Measurements from ENCODE around the gene ATP5F1D. TPM values are rescaled to one million over a fixed set of nuclear protein-coding genes. Genes with fewer than 3 reads are reported as not detected.

ATP5F1D gene
- total and polyA plus RNA-seq, 2 of the 13 experiments (the other 11 are each of a cell fraction or from before 2014, with no cell fraction given): 39.4 to 78.7 TPM

- TF ChIP-seq ZNF362 (CRISPR knock-in tag; IDR thresholded peaks at IDR 0.05; ENCODE audit: borderline replicate concordance): no peak
- TF ChIP-seq MED13 (CRISPR knock-in tag; IDR thresholded peaks at IDR 0.05): no peak
- TF ChIP-seq ZFP41 (CRISPR knock-in tag; IDR thresholded peaks at IDR 0.05; ENCODE audit: borderline replicate concordance): no peak
- TF ChIP-seq ATAD3A (CRISPR knock-in tag; IDR thresholded peaks at IDR 0.05): no peak
- TF ChIP-seq MEF2D (CRISPR knock-in tag; IDR thresholded peaks at IDR 0.05): peak; percentile 1; the same call in 1 of the 2 replicates
- TF ChIP-seq ZNF777 (CRISPR knock-in tag; IDR thresholded peaks at IDR 0.05): no peak
- no peak for TF ChIP-seq NAIF1 (CRISPR knock-in tag; IDR thresholded peaks at IDR 0.05; ENCODE audit: borderline replicate concordance)
- TF ChIP-seq ZNF619 (CRISPR knock-in tag; IDR thresholded peaks at IDR 0.05): no peak
- TF ChIP-seq ZNF724P (CRISPR knock-in tag; IDR thresholded peaks at IDR 0.05; ENCODE audit: borderline replicate concordance): no peak
- no peak for TF ChIP-seq HNF1A (IDR thresholded peaks at IDR 0.05; ENCODE audit: low read depth)
- TF ChIP-seq HNF1A (CRISPR knock-in tag; IDR thresholded peaks at IDR 0.05; ENCODE audit: borderline replicate concordance): no peak
- TF ChIP-seq MATR3 (CRISPR knock-in tag; IDR thresholded peaks at IDR 0.05): no peak
- no peak for TF ChIP-seq ZBTB1 (CRISPR knock-in tag; IDR thresholded peaks at IDR 0.05; ENCODE audit: borderline replicate concordance)
- no peak for TF ChIP-seq MBD4 (IDR thresholded peaks at IDR 0.05; ENCODE audit: borderline replicate concordance, low read length)
- TF ChIP-seq KLF12 (CRISPR knock-in tag; IDR thresholded peaks at IDR 0.05; ENCODE audit: borderline replicate concordance): no peak
- no peak for TF ChIP-seq TEAD2 (CRISPR knock-in tag; IDR thresholded peaks at IDR 0.05)
- peak; percentile 35; the same call in 1 of the 2 replicates for TF ChIP-seq ATF3 (CRISPR knock-in tag; IDR thresholded peaks at IDR 0.05)
- 0 out of 2 replicates have a peak, but pooled peaks have one; percentile 29 for TF ChIP-seq POGZ (CRISPR knock-in tag; IDR thresholded peaks at IDR 0.05)
- no peak for TF ChIP-seq RFX5 (IDR thresholded peaks at IDR 0.05; ENCODE audit: low read depth, low read length)
- peak in 1 of 2 experiments; percentile 50; a peak in 1 of 4 replicates for TF ChIP-seq KLF16 (CRISPR knock-in tag; IDR thresholded peaks at IDR 0.05)
- no peak for TF ChIP-seq CERS6 (CRISPR knock-in tag; IDR thresholded peaks at IDR 0.05)
- peak; percentile 71; the same call in 1 of the 2 replicates for TF ChIP-seq RBFOX2 (IDR thresholded peaks at IDR 0.05; ENCODE audit: low read depth, low read length)
- no peak for TF ChIP-seq ZBTB14 (CRISPR knock-in tag; IDR thresholded peaks at IDR 0.05)
These were observed 20.5 kb downstream of the ATP5F1D start (continued) for GRCh38 chr19:1261798-1262622.

Data from HepG2 (cell line).